Amniotic stem cell (primary cell): ENCODE results near the gene OST4.
A peak's percentile ranks its signal among the peaks of the same experiment; 100 is the strongest.
"Not testable (repeated sequence)": the region's sequence is repeated elsewhere in the genome, so short reads cannot be mapped to it uniquely, and the experiment has no call there.

Source experiments
- DNase-seq: peaks from one replicate; lab custom pipeline; 2025; lab: John Stamatoyannopoulos, UW

OST4 gene

GRCh38 chr2:27071277-27071989 is at the start of gene OST4:
Gene OST4, minus strand, starts transcription at chr2:27071654.
- DNase-seq, result peak; percentile 95

DNA sequence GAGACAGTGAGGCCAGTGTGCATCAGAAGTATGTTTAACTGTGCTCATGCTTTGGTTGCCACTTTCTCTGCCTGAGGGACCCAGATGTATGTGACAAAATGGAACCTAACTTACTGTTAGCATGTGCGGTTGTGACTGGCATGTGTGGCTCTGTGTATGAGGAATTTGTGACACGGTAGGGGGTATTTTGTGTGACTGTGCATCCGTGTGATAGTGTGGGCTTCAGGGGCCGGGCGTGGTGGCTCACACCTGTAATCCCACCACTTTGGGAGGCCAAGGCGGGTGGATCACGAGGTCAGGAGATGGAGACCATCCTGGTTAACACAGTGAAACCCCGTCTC is 47.8 kb upstream of the OST4 start:
- DNase-seq, result not testable (repeated sequence)

DNA sequence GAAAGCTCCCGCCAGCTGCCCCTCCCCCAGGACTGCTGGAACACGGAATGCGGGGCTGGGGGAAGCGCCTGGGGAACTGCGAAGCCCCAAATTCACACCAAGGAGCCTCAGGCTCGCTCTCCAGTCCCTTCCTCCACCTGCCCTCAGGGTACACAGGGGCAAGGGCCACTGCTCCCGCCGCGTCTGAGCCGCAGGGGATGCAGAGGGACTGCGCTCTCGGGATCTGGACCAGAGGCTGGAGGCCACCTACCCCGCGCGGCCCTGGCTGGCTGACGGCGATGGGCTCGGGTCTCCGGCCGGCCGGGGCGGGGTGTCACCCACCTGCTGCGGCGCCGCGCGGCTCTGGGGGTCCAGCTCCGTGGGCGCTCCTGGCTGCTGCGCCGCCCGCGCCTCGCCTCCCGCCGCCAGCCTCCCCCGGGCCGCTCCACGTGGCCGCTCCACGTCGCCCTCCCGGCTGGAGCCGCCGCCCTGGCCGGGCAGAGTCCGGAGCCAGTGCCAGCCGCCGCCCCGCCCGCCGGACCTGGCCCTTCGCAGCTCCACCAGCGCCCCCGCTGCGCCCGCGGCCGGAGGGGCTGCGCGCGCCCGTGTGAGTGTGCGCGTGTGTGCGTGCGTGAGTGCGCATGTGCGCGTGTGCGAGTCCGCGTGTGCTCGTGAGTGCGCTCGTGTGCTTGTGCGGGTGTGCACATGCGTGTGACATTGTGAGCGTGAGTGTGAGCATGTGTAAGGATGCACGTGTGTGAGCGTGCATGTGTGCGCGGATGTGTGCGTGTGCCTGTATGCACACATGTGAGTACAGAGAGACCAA is 47.3 kb upstream of the OST4 start, which contains the start of gene CGREF1:
Gene CGREF1 (minus strand): TSS at position 604 of the 805 bp plus-strand sequence. CDS start 14,762 bp downstream, outside the sequence.
- DNase-seq, result no peak

- DNase-seq, result no peak
These were observed 46.6 kb upstream of the OST4 start for GRCh38 chr2:27117995-27118524.

- no peak for DNase-seq
These were observed 44.1 kb upstream of the OST4 start for GRCh38 chr2:27115519-27115918.

DNA sequence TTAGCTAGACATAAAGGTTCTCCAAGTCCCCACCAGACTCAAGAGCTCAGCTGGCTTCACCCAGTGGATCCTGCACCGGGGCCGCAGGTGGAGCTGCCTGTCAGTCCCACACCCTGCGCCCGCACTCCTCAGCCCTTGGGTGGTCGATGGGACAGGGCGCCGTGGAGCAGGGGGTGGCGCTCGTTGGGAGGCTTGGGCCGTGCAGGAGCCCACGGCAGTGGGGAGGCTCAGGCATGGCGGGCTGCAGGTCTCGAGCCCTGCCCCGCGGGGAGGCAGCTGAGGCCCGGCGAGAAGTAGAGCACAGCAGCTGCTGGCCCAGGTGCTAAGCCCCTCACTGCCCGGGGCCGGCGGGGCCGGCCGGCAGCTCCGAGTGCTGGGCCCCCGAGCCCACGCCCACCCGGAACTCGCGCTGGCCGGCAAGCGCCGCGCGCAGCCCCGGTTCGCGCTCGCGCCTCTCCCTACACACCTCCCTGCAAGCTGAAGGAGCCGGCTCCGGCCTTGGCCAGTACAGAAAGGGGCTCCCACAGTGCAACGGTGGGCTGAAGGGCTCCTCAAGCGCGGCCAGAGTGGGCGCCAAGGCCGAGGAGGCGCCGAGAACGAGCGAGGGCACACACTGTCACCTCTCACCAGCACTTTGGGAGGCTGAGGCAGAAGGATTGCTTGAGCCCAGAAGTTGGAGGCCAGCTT is 40.1 kb upstream of the OST4 start:
- not testable (repeated sequence) for DNase-seq

DNA sequence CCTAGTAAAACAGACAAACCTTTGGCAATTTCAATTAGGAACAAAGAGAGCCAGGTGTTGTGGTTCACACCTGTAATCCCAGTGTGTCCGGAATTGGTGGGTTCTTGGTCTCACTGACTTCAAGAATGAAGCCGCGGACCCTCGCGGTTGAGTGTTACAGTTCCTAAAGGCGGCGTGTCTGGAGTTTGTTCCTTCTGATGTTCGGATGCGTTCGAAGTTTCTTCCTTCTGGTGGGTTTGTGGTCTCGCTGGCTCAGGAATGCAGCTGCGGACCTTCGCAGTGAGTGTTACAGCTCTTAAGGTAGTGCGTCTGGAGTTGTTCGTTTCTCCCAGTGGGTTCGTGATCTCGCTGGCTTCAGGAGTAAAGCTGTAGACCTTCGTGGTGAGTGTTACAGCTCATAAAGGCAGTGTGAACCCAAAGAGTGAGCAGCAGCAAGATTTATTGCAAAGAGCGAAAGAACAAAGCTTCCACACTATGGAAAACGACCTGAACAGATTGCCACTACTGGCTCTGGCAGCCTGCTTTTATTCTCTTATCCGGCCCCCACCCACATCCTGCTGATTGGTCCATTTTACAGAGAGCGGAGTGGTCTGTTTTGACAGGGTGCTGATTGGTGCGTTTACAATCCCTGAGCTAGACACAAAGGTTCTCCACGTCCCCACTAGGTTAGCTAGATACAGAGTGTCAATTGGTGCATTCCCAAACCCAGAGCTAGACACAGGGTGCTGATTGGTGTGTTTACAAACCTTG is 39.3 kb upstream of the OST4 start:
- DNase-seq, result not testable (repeated sequence)

DNA sequence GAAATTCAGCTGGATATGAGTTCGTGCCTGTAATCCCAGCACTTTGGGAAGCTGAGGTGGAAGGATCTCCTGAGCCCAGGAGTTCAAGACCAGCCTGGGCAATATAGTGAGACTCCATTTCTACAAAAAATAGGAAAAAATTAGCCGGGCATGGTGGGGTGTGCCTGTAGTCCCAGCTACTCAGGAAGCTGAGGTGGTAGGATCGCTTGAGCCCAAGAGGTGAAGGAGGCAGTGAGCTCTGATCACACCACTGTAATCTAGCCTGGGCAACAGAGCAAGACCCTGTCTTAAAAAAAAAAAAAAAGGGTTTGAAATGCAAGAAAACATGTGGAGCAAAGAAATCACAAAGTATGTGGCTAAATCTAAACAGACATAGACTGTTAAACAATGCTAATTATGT is 37.6 kb upstream of the OST4 start:
- DNase-seq, result no peak

GRCh38 chr2:27108221-27108620 is 36.8 kb upstream of the OST4 start:
- DNase-seq, result no peak

GRCh38 chr2:27105981-27106380 is 34.5 kb upstream of the OST4 start:
- no peak for DNase-seq

GRCh38 chr2:27102329-27102728 is 30.9 kb upstream of the OST4 start:
- DNase-seq, result no peak

GRCh38 chr2:27100036-27100435 is 28.6 kb upstream of the OST4 start:
- DNase-seq, result no peak

DNA sequence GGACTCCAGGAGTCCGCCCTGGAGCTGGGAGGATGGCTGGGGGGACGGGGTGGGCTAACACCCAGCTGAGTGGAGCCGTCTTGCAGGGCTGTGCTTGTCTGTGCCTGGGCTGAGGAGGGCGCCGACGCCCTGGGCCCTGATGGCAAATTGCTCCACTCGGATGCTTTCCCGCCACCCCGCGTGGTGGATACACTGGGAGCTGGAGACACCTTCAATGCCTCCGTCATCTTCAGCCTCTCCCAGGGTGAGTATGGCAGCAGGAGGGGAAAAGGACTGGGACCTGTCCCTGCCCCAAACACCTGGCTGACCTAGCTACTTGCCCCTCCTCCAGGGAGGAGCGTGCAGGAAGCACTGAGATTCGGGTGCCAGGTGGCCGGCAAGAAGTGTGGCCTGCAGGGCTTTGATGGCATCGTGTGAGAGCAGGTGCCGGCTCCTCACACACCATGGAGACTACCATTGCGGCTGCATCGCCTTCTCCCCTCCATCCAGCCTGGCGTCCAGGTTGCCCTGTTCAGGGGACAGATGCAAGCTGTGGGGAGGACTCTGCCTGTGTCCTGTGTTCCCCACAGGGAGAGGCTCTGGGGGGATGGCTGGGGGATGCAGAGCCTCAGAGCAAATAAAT is 28.0 kb upstream of the OST4 start:
- DNase-seq, result no peak

DNA sequence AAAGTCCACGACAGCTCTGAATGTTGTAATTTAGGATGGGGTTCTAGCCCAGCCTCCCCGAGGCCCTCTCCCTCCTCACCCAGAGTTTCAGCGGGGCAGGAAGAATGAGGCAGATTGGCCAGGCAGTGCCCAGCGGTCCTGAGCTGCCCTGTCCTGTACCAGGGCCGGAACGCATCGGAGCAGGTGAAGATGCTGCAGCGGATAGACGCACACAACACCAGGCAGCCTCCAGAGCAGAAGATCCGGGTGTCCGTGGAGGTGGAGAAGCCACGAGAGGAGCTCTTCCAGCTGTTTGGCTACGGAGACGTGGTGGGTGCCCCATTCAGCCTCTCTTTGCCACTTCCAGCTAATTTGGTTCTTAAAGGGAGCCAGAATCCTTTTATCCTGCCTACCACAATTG is 25.9 kb upstream of the OST4 start:
- DNase-seq, result no peak

DNA sequence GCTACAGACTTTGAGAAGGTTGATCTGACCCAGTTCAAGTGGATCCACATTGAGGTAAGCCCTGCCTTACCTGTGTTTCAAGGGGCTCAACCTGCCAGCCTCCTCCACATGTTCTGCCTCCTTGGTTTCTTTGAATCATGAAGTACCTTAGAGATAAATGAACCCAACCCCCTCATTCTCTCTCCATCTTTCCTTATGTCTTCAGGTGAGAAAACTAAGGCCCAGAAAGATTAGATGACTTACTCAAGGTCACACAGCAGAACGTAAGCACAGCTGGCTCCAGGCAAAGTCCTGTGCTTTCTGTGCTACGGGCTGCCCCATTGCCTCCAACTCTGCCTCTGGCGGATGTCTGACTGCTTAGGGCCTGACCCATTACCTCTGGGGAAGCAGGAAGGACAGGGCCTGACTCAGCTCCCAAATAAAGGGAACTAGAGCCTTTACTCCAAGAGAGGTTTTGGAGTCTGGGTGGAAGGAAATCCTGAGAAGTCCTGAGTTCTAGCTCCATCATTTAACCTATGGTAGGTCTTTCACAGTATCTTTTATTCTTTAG is 25.4 kb upstream of the OST4 start:
- DNase-seq, result no peak

DNA sequence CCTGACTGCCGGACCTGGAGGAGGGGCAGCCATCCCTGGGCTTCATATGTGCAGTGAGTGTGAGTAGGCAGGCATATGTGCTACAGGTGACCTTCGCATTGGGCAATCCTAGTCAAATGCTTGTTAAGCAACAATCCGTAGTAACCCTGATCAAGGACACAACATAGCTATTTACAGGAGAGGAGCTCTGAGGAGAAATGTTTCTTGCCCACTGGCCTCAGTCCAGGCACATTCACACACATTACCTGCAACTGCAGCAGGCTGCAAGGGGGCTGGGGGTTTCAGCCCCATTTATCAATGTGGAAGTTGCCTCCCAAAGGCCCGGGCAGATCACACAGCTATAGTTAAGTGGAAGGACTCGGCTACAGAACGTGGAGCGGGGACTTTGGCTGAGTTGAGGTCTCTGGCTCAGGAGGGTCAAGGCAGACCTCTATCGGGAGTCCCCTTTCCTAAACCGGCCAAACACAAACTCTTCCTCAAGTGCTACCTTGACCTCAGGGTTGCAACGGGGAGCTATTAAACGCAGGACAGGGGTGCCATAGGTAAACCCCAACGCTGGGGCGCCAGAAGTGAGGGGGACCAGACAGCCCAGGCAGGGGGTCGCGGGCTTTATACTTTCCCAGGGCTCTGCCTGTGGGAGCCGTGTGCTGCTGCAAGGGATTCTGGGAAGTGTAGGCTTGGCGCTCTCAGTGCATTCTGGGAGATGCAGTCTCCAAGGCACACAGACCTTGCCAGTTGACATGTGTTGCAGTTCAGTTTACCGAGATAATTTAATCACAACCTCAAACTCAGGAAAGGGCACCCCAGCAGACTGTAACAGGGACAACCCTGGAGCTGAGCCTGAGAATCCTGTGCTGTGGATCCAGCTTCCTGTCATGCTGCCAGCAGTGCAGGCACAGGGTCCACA is 24.5 kb upstream of the OST4 start:
- no peak for DNase-seq

GRCh38 chr2:27095427-27095744 is 23.9 kb upstream of the OST4 start:
- DNase-seq, result no peak

DNA sequence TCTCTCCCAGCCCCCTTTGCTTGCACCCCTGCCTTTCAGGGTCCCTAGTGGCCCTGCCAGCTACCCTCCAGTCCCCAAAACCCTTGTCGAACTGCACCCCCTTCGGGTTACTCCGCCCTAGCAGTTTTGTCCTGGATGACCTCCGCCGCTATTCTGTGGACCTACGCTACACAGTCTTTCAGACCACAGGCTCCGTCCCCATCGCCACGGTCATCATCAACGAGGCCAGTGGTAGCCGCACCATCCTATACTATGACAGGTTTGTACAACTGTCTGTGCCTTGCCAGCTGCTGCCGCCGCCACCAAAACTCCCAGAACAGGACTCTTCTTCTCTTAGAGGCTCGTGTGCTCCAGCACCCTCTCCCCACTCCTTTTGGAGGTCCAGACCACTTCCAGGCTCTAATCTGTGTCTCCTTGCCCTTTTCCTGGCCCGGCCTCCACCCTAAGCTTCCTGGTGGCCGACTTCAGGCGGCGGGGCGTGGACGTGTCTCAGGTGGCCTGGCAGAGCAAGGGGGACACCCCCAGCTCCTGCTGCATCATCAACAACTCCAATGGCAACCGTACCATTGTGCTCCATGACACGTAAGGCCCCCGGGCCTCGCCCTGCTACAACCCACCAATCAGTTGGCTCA is 23.0 kb upstream of the OST4 start:
- DNase-seq, result no peak

GRCh38 chr2:27093430-27094352 is 22.2 kb upstream of the OST4 start:
- DNase-seq, result no peak
